ENCODE measurements around the gene DGLUCY. TPM values are rescaled to one million over a fixed set of nuclear protein-coding genes. Genes with fewer than 3 reads are reported as not detected.
"Not testable (repeated sequence)": the region's sequence is repeated elsewhere in the genome, so short reads cannot be mapped to it uniquely, and the experiment has no call there.

Gene DGLUCY
- total RNA-seq, 2 experiments from 2014 or later: 46.3 to 55.2 TPM

GRCh38 chr14:91186515-91187066 lies 72.7 kb downstream of the DGLUCY start:
- ChIA-PET CTCF (interaction anchor here (0.5 to 3.9 kb wide), 6 partner anchors 8 to 318 kb away, joined by 3 to 31 read pairs (median 3); no protein-coding TSS in a partner anchor), POLR2A (no interaction called here)
- H3K27ac Mint-ChIP-seq: no peak overlapping the region
- no peaks in the 10 kb centered on the region for H3K27me3 Mint-ChIP-seq
- DNase-seq (no peak), ATAC-seq (no peak)
- intact Hi-C loops (cut with DNase I, micrococcal nuclease): no loop called here
- H3K9me3 Mint-ChIP-seq (ENCODE audit: low read depth): no peaks in the 10 kb centered on the region
- peaks cover 48% of the 10 kb centered on the region for H3K36me3 Mint-ChIP-seq (ENCODE audit: low read depth)
- H3K4me3 Mint-ChIP-seq: no peak overlapping the region
- H3K4me1 Mint-ChIP-seq: no peaks in the 10 kb centered on the region

GRCh38 chr14:91187271-91187670 lies 73.4 kb downstream of the DGLUCY start:
- no peak overlapping the region for H3K27ac Mint-ChIP-seq
- no peaks in the 10 kb centered on the region for H3K9me3 Mint-ChIP-seq (ENCODE audit: low read depth)
- ChIA-PET CTCF (interaction anchor here (0.7 kb wide), 1 partner anchor 14 kb away, joined by 3 read pairs; no protein-coding TSS in a partner anchor), POLR2A (no interaction called here)
- no peak overlapping the region for H3K4me3 Mint-ChIP-seq
- no peak for DNase-seq
- H3K27me3 Mint-ChIP-seq: no peaks in the 10 kb centered on the region
- intact Hi-C loops (cut with DNase I, micrococcal nuclease): no loop called here
- no peak for ATAC-seq
- H3K4me1 Mint-ChIP-seq: no peaks in the 10 kb centered on the region
- H3K36me3 Mint-ChIP-seq (ENCODE audit: low read depth): peaks cover 50% of the 10 kb centered on the region

GRCh38 chr14:91190853-91191252 lies 77.0 kb downstream of the DGLUCY start:
- CTCF ChIA-PET: no interaction called here
- H3K36me3 Mint-ChIP-seq (ENCODE audit: low read depth): peaks cover 53% of the 10 kb centered on the region
- no peaks in the 10 kb centered on the region for H3K27me3 Mint-ChIP-seq
- no peak for ATAC-seq
- peaks cover 18% of the 10 kb centered on the region for H3K4me1 Mint-ChIP-seq
- H3K4me3 Mint-ChIP-seq: no peak overlapping the region
- POLR2A ChIA-PET: no interaction called here
- H3K9me3 Mint-ChIP-seq (ENCODE audit: low read depth): no peaks in the 10 kb centered on the region
- no peak for DNase-seq
- no peak overlapping the region for H3K27ac Mint-ChIP-seq
- intact Hi-C loops (cut with DNase I, micrococcal nuclease): no loop called here

- Mint-ChIP-seq H3K27me3 (no peaks in the 10 kb centered on the region), H3K4me1 (peaks cover 22% of the 10 kb centered on the region), H3K4me3 (no peak overlapping the region), H3K9me3 (ENCODE audit: low read depth) (no peaks in the 10 kb centered on the region), H3K36me3 (ENCODE audit: low read depth) (peaks cover 58% of the 10 kb centered on the region), H3K27ac (peak overlapping the region; percentile 49)
- ChIA-PET POLR2A (interaction anchor here (1.6 kb wide), 1 partner anchor 36 kb away, joined by 3 read pairs; no protein-coding TSS in a partner anchor), CTCF (interaction anchor here (0.7 to 2.0 kb wide), 6 partner anchors 9 to 80 kb away, joined by 3 to 10 read pairs (median 4); partner anchors contain the start of gene DGLUCY)
- intact Hi-C loops (cut with DNase I, micrococcal nuclease): no loop called here
- DNase-seq (no peak), ATAC-seq (no peak)
Measured at GRCh38 chr14:91193069-91193468, 79.2 kb downstream of the DGLUCY start.

- intact Hi-C loops (cut with DNase I, micrococcal nuclease): no loop called here
- H3K36me3 Mint-ChIP-seq (ENCODE audit: low read depth): peaks cover 56% of the 10 kb centered on the region
- ATAC-seq (no peak), DNase-seq (no peak)
- peaks cover 22% of the 10 kb centered on the region for H3K4me1 Mint-ChIP-seq
- ChIA-PET CTCF (interaction anchor here (0.6 kb wide), 1 partner anchor 213 kb away, joined by 4 read pairs; no protein-coding TSS in a partner anchor), POLR2A (no interaction called here)
- no peak overlapping the region for H3K4me3 Mint-ChIP-seq
- no peak overlapping the region for H3K27ac Mint-ChIP-seq
- peaks cover 7% of the 10 kb centered on the region for H3K9me3 Mint-ChIP-seq (ENCODE audit: low read depth)
- H3K27me3 Mint-ChIP-seq: no peaks in the 10 kb centered on the region
Measured at GRCh38 chr14:91195881-91196280, 82.0 kb downstream of the DGLUCY start.

- Mint-ChIP-seq H3K4me1 (peaks cover 27% of the 10 kb centered on the region), H3K4me3 (no peak overlapping the region), H3K36me3 (ENCODE audit: low read depth) (peaks cover 51% of the 10 kb centered on the region), H3K27ac (no peak overlapping the region), H3K9me3 (ENCODE audit: low read depth) (peaks cover 9% of the 10 kb centered on the region), H3K27me3 (no peaks in the 10 kb centered on the region)
- DNase-seq: no peak
- ChIA-PET CTCF (no interaction called here), POLR2A (interaction anchor here (0.7 kb wide), 1 partner anchor 481 kb away, joined by 5 read pairs; no protein-coding TSS in a partner anchor)
- ATAC-seq: no peak
- intact Hi-C loops (cut with DNase I, micrococcal nuclease): no loop called here
Measured at GRCh38 chr14:91197631-91198030, 83.8 kb downstream of the DGLUCY start.

- H3K27me3 Mint-ChIP-seq; H3K27ac Mint-ChIP-seq; H3K4me3 Mint-ChIP-seq; intact Hi-C loops (cut with DNase I, micrococcal nuclease); DNase-seq; ATAC-seq; H3K9me3 Mint-ChIP-seq (ENCODE audit: low read depth); POLR2A ChIA-PET: not testable (repeated sequence)
- H3K4me1 Mint-ChIP-seq: peaks cover 21% of the 10 kb centered on the region
- H3K36me3 Mint-ChIP-seq (ENCODE audit: low read depth): peaks cover 57% of the 10 kb centered on the region
- CTCF ChIA-PET: interaction anchor here (0.7 to 1.1 kb wide), 2 partner anchors 19 to 24 kb away, joined by 4 to 5 read pairs; no protein-coding TSS in a partner anchor
Measured at GRCh38 chr14:91200802-91201201, 86.9 kb downstream of the DGLUCY start.

- peaks cover 9% of the 10 kb centered on the region for H3K9me3 Mint-ChIP-seq (ENCODE audit: low read depth)
- ChIA-PET CTCF (interaction anchor here (0.6 to 1.4 kb wide), 4 partner anchors 16 to 95 kb away, joined by 3 to 4 read pairs (median 4); no protein-coding TSS in a partner anchor), POLR2A (no interaction called here)
- intact Hi-C loops (cut with DNase I, micrococcal nuclease): no loop called here
- H3K4me1 Mint-ChIP-seq: peaks cover 24% of the 10 kb centered on the region
- H3K4me3 Mint-ChIP-seq: no peak overlapping the region
- H3K27ac Mint-ChIP-seq: peak overlapping the region; percentile 38
- no peaks in the 10 kb centered on the region for H3K27me3 Mint-ChIP-seq
- DNase-seq (no peak), ATAC-seq (peak; percentile 44)
- peaks cover 54% of the 10 kb centered on the region for H3K36me3 Mint-ChIP-seq (ENCODE audit: low read depth)
Measured at GRCh38 chr14:91202234-91202974, 88.5 kb downstream of the DGLUCY start.

GRCh38 chr14:91204657-91205056 lies 90.8 kb downstream of the DGLUCY start:
- H3K36me3 Mint-ChIP-seq (ENCODE audit: low read depth): peaks cover 55% of the 10 kb centered on the region
- peaks cover 23% of the 10 kb centered on the region for H3K4me1 Mint-ChIP-seq
- peak overlapping the region; percentile 65 for H3K27ac Mint-ChIP-seq

GRCh38 chr14:91205459-91205858 lies 91.6 kb downstream of the DGLUCY start:
- Mint-ChIP-seq H3K27me3 (no peaks in the 10 kb centered on the region), H3K9me3 (ENCODE audit: low read depth) (peaks cover 6% of the 10 kb centered on the region), H3K27ac (peak overlapping the region; percentile 65), H3K4me1 (peaks cover 23% of the 10 kb centered on the region), H3K4me3 (no peak overlapping the region), H3K36me3 (ENCODE audit: low read depth) (peaks cover 55% of the 10 kb centered on the region)
- intact Hi-C loops (cut with DNase I, micrococcal nuclease): no loop called here
- ChIA-PET CTCF (no interaction called here), POLR2A (no interaction called here)
- DNase-seq: no peak
- ATAC-seq: no peak

More at GRCh38 chr14:91204657-91205056, 90.8 kb downstream of the DGLUCY start:
- intact Hi-C loops (cut with DNase I, micrococcal nuclease): no loop called here
- CTCF ChIA-PET: no interaction called here
- DNase-seq (no peak), ATAC-seq (no peak)
- peaks cover 9% of the 10 kb centered on the region for H3K9me3 Mint-ChIP-seq (ENCODE audit: low read depth)
- no peak overlapping the region for H3K4me3 Mint-ChIP-seq
- POLR2A ChIA-PET: no interaction called here
- H3K27me3 Mint-ChIP-seq: no peaks in the 10 kb centered on the region

GRCh38 chr14:91207008-91207407 lies 93.1 kb downstream of the DGLUCY start:
- Mint-ChIP-seq H3K36me3 (ENCODE audit: low read depth) (peaks cover 52% of the 10 kb centered on the region), H3K4me3 (no peak overlapping the region), H3K4me1 (peaks cover 23% of the 10 kb centered on the region), H3K27me3 (no peaks in the 10 kb centered on the region), H3K9me3 (ENCODE audit: low read depth) (no peaks in the 10 kb centered on the region), H3K27ac (no peak overlapping the region)
- ChIA-PET CTCF (interaction anchor here (0.8 kb wide), 2 partner anchors 80 to 93 kb away, joined by 3 to 4 read pairs; no protein-coding TSS in a partner anchor), POLR2A (no interaction called here)
- DNase-seq (no peak), ATAC-seq (no peak)
- intact Hi-C loops (cut with DNase I, micrococcal nuclease): no loop called here

- no peaks in the 10 kb centered on the region for H3K27me3 Mint-ChIP-seq
- H3K9me3 Mint-ChIP-seq (ENCODE audit: low read depth): no peaks in the 10 kb centered on the region
- ATAC-seq: no peak
- CTCF ChIA-PET: interaction anchor here (1.0 to 1.6 kb wide), 2 partner anchors 12 to 38 kb away, joined by 3 to 4 read pairs; no protein-coding TSS in a partner anchor
- intact Hi-C loops (cut with DNase I, micrococcal nuclease): no loop called here
- H3K4me1 Mint-ChIP-seq: peaks cover 5% of the 10 kb centered on the region
- H3K4me3 Mint-ChIP-seq: no peak overlapping the region
- peaks cover 42% of the 10 kb centered on the region for H3K36me3 Mint-ChIP-seq (ENCODE audit: low read depth)
- H3K27ac Mint-ChIP-seq: no peak overlapping the region
- POLR2A ChIA-PET: no interaction called here
- no peak for DNase-seq
Measured at GRCh38 chr14:91211017-91211416, 97.1 kb downstream of the DGLUCY start.

All from activated CD4-positive, alpha-beta T cell treated with anti-CD3 and anti-CD28 coated beads for 36 hours (primary cell).